Sigmoid colon (tissue), 4 donors: ENCODE results near the gene PHAF1.

Source experiments
- EP300 ChIP-seq, 4 donors: sonication (generic); formaldehyde crosslinking; IDR thresholded peaks; one replicate each; pipeline ENCODE4 v1.6.1; 2017; ENCODE audit warnings: antibody characterized with exemption in 4 of 4
- POLR2A ChIP-seq, 2 donors: fragments of 450-650 bp; IDR thresholded peaks; one replicate each; pipeline ENCODE4 v1.6.1; 2016; ENCODE audit warnings: antibody characterized with exemption in 2 of 2, mild to moderate bottlenecking in 2 of 2, moderate library complexity in 2 of 2
- POLR2AphosphoS5 ChIP-seq, 4 donors: sonication (generic); formaldehyde crosslinking; IDR thresholded peaks; one replicate each; pipeline ENCODE4 v1.6.1; 2017; ENCODE audit warnings: antibody characterized with exemption in 4 of 4
- TF ChIP-seq, protein P1 (sequence below), 4 experiments: fragments of 450-650 bp in 3 of 4; fragments of 200-600 bp in 1 of 4; IDR thresholded peaks; one replicate each; pipeline ENCODE4 v1.5.1; 2016 to 2019; ENCODE audit warnings: antibody characterized with exemption in 4 of 4, mild to moderate bottlenecking in 3 of 4, moderate library complexity in 2 of 4

DNA sequence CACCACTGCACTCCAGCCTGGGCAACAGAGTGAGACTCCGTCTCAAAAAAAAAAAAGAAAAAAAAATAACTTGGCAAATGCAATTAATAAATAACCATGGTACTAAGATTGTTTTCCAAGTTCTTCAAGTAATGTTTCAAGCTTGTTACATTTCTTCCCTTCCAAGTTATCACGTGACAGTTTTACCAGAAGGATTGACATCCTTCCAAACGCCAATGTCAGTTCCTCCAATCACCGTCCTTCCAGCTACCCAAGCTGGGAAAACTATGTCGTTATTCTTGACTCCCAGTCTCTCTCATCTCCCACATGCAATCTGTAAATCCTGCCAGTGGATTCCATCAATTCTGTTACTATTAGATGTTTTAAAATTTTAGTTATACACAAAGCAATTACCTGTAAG, 3.9 kb upstream of the PHAF1 start:
- TF ChIP-seq, protein P1, sequence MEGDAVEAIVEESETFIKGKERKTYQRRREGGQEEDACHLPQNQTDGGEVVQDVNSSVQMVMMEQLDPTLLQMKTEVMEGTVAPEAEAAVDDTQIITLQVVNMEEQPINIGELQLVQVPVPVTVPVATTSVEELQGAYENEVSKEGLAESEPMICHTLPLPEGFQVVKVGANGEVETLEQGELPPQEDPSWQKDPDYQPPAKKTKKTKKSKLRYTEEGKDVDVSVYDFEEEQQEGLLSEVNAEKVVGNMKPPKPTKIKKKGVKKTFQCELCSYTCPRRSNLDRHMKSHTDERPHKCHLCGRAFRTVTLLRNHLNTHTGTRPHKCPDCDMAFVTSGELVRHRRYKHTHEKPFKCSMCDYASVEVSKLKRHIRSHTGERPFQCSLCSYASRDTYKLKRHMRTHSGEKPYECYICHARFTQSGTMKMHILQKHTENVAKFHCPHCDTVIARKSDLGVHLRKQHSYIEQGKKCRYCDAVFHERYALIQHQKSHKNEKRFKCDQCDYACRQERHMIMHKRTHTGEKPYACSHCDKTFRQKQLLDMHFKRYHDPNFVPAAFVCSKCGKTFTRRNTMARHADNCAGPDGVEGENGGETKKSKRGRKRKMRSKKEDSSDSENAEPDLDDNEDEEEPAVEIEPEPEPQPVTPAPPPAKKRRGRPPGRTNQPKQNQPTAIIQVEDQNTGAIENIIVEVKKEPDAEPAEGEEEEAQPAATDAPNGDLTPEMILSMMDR (IDR thresholded peaks at IDR 0.05), result no peak
- TF ChIP-seq POLR2A (IDR thresholded peaks at IDR 0.05), result no peak
- TF ChIP-seq POLR2AphosphoS5 (IDR thresholded peaks at IDR 0.05), result no peak
- no peak for TF ChIP-seq EP300 (IDR thresholded peaks at IDR 0.05)
